Upper lobe of left lung (tissue), 4 donors: Measurements from ENCODE around the gene SH2D3A.

Experiments
- CTCF ChIP-seq, 6 experiments: fragments of 450-650 bp in 4 of 6; fragments of 200-600 bp in 2 of 6; sonication (generic) in 2 of 6; IDR thresholded peaks; one replicate each; pipeline ENCODE4 v1.5.1; 2016 to 2019; ENCODE audit warnings: antibody characterized with exemption in 6 of 6
- POLR2A ChIP-seq, 4 donors: fragments of 450-650 bp; IDR thresholded peaks; one replicate each; pipeline ENCODE4 v1.5.1; 2016 to 2017; ENCODE audit warnings: antibody characterized with exemption in 4 of 4, mild to moderate bottlenecking in 2 of 4

DNA sequence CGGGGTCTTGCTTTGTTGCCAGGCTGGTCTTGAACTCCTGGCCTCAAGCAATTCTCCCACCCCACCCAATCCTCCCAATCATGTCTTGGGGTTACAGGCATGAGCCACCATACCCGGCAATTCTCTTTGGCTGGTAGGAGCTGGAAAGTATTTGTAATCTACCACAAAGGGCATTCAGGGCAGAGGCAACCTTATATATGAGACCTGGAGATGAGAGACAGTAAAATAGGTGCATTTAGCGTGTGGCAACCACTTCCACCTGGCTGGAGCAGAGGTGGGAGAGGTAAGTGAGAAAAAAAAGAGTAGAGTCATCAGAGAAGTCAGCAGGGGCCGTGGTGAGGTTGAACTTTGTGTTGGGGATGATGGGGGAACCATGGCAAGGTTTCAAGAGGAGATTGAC, 42.0 kb upstream of the SH2D3A start:
- TF ChIP-seq CTCF (IDR thresholded peaks at IDR 0.05) (no peak), POLR2A (IDR thresholded peaks at IDR 0.05) (no peak)
